GM21529 (cell line): ENCODE data around the gene ARHGAP22.

ENCODE experiments used
- ATAC-seq: cut with Tn5 transposase; IDR thresholded peaks from one replicate; pipeline ENCODE4 v1.9.1; 2021; ENCODE audit not compliant: unreplicated experiment

Gene ARHGAP22

DNA sequence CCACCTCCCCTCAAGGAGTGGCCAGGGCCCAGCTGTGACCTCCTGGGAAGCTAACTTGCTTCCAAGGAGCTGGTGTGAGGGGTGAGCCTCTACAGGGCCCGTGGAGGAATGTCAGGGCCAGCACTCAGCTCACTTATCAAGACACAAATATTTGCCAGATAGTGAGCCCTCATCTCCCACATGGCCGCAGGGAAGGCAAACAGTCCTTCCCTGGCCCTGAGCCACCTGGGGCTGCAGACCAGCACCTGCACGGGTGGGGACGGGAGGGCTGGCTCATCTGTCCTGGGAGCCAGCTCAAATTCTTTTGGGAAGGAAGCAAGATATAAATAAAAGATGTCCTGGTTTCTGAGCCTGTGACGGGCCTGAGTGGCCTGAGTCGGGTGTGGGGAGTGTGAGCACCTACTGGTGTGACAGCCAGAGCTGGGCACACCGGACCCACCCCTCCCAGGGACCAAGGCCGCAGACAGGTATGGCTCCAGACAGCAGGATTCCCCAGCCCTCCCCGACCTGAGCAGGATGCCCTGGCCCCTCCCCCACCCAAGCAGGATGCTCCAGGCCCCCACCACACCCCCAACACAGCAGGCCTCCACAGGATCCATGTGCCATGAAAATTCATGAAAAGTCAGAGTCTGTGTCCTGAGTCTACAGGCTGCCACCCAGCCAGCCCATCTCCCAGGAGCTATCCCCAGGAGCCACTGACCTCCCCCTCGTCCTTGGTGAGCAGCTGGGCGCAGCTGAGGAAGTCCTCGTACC lies 150.4 kb downstream of the ARHGAP22 start:
- no peak for ATAC-seq

DNA sequence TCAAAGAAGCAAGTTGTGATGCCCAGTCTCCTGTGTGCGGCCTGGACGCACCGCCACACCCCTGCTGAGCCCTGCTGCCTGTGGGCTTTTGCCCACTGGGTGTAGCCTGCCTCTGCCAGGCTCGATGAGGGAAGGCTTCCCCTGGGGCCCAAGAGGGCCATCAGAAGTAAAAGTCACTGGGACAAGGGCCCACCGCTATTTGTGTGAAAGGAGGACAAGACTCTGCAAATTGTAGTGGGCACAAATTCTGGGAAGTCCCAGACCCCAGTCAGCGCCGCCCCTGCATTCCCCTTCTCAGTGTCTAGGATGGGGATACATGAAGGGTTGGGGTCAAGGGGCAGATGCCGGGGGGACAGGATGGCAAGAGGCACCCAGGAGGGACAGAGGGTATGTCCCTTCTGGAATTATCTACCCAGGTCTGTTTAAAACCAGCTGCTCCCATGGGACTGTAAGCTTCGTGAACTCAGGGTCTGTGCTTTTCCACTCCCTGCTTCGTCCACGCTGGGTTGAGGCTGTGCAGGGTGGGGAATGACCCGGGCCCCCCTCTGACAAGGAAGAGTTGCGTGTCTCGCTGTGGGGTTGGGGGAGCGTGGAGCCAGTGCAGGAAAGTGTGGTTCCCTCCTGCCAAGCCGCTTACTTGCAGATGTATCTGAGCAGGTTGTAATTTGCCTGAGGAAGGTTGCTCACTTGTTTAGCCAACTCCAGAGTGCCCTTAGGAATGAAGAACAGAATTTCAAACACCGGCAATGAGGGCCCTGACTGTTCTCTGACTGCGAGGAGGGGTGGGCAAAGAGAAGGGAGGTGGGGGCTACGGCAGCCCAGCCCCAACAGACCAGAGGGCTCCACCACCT lies 151.2 kb downstream of the ARHGAP22 start:
- no peak for ATAC-seq

DNA sequence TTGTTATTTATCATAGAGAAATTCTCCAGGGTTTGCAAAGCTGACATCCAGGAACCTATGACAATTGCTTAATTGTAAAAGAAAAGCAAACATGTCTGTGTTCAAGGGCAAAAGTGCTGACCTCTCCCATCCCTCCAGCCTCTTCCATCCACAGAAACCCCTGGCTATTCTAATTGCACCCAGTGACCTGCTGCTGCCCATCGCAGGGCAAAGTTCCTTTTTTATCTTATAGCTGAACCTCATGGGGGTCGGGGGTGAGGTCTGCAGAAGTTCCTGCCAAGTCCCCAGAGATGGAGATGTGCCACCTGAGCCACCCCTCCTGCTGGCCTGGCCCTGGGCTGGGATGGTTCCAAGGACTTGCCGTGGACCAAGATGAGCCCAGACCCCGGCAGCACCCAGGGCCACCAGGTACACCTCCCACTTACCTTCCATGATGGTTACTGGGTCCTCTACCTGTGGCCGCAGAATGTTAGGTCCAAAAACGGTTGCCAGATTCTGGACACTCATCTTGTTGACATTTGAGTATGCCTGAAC lies 151.9 kb downstream of the ARHGAP22 start:
- no peak for ATAC-seq

DNA sequence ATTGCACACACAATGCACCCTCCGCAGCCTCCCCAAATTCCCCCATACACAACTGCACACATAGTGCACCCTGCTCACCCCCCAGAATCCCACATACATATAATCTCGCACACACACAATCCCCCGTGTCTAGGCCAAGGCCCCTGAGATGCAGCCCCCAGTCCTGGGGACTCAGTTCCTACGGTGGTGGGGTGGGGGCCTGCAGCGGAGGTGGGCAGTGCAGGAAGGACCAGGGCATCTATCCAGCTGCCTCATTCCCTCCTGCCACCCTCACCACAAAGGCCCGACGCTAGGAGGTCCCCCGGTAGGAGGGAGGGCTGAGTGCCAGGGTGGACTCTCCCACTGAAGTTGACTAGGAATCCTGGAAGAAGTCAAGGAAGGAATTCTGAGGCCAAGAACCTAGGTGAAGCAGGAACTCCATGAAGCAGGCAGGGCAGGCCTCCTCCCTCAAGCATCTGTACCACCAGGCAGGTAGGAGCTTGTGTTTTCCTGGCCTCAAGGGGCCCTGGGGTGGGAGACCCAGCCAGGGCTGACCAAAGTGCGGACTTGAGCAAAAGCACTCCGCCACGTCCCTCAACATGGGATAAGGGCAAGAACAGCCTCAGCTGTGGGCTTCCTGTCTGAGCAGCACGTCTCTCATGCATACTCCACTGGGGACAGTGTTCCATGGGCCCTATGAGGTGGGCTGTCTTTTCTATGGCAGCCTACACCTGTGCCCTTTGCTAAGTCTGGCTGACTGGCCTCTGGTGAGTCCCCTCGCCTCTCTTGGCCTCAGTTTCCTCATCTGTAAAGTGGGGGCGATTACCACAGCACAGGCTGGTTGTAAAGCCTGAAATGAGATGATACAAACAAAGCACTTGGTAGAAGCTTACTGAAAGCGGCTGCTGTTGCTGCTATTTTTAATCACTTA lies 152.6 kb downstream of the ARHGAP22 start:
- ATAC-seq: no peak

DNA sequence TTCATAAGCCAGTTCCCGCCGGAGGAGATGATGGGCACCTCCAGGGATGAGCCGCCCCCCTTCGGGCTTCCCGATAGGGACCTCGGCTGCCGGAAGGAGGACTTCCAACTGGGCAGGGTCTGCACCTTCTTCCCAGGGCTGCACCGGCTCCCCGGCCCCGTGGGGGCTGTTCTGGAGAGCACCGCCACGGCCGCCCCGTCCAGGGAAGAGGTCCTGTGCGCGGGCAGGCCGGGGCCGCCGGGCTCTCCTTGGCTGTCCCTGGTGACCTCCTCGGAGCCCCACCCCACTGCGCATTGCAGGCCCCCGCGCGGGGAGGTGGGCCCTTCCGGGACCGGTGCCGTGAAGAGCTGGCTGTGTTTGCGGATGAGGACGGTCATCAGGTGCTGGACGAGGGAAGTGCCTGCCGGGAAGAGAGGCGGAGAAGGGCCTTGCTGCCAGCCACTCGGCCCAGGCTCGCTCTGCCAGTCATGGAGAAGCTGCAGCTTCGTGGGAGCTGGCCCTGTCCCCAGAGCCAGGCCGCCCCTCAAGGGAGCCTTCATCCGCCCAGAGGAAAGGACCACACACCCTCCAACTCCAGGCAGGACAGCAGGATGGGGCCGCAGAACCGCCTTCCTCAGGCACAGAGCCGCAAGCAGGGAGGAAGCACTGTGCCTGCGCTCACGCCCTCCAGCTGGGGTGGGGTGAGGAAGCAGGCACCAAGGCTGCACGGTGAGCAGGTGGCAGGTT lies 154.0 kb downstream of the ARHGAP22 start:
- ATAC-seq: no peak

DNA sequence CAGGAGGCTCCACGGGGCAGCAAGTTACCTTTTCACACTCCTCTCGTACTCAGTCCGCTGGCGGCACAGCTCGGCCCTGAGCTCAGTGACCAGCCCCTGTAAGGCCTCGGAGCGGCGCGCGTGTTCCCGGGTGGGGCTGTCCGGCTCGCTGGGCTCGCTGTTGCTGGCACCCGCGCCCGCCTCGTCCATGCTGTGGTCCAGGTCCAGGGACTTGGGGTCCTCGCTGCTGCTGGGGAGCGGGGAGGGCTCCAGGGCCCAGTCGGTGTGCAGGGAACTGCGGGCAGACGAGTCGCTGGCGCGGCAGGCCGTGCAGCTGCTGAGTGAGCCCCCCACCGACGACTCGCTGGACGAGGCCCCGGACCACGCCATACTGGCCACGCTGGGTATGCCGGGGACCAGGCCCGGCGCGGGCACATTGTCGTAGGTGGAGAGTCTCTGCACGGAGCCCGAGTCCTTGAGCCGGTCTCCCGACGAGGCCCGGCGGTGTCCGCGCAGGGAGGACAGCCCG lies 154.6 kb downstream of the ARHGAP22 start:
- no peak for ATAC-seq

DNA sequence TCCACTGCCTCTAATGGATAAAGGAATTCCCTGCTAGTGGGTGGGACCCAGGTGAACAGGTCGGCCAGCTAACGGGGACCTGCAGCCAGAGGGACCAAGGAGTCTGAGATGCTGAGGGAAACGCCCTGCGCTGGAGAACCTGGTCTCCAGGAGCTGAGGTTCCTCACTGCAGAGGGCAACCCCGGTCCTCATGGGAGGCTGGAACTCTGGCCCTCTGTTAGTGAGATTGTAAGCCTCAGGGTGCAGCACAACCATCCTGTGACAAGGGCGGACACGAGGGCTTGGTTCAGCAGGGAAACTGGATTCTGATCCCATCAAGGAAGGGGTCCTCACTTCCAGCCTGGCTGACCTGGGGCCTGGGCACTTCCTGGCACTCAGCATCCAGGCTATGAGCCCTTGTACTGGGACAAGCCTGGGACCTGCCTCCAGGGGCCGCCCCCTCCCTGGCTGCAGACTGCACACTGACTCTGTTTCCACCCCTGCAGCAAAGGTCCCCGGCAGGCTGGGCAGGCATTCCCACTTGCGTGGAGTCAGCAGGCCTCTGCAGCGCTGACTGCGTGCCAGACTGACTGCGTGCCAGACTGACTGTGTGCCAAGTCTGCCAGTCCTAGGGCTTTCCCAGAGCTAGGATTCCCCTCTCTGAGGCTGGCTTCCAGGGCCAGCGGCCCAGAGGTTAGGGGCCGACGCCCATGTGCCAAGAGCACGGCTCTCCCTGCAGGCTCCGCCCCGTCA lies 155.2 kb downstream of the ARHGAP22 start:
- ATAC-seq: no peak

DNA sequence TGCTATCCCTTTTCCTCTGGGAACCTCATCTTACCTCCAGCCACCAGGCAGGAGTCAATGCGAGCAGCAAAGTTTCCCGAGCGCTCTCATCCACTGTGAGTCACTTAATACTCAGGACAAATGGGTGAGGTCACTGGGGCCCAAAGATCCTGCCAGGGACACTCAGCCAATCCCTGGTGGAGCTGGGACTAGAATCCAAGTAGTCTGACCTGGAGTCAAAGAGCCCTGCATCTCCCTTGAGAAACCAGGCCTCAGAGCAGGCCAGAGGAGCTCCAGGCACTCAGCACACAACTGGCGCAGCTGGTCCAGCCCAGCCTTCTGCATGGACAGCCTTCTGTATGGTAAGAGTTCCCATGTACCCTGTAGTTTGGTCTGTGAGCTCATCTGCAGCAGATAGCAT lies 156.1 kb downstream of the ARHGAP22 start:
- no peak for ATAC-seq

DNA sequence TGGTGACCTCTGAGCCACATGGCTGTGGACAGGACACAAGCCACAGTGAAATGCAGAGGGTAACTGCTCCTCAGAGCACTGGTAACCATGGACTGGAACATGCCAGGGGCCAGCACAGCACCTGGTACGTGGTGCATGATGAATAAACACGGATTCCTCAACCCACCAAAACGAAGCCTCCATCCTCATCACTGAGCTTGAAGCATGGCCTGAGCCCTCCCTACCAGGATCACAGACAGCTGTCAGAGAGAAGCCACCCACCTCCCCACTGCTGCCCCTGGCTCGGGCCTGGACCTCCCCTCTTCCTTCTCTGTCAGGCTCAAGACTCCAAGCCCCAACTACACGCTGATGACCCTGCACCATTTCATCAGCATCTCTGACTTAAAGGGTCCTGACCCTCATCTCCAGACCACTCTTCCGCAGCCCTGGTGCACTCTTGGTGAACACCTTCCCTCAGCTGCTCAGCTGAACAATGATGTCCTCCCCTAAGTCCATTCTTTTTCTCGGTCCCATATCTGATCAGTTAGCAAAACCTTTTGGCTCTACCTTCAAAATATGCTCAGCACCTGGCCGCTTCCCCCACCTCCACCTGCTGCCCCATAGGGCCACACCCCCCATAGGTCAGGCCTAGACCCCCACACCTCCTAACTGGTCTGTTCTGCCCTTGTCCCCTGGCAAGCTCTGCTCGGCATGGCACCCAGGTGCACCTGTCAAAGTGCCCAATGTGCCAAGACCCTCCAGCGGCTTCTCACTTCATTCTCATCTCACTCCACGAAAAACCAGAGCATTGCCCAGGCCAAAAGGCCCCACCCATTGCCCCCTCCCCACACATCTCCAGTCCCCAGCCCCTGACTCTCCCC lies 157.3 kb downstream of the ARHGAP22 start:
- no peak for ATAC-seq

DNA sequence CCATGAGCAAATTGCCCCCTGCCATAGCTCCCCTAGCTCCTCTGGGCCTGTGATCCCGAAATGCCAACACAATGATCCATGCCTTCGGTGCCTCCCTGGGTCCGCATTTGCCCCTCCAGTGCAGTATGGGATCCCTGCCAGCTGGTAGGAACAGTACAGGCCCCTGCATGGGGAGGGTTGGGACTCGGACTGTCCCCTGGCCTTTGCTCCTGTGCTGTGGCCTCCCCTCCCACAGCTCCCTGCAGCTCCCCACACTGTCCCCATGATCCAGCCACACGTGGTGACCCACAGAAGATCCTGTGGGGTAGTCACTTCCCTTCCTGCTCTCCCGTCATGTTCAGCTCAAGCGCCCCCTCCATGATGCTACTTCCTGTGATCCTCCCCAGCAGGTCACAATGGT lies 158.1 kb downstream of the ARHGAP22 start:
- no peak for ATAC-seq

DNA sequence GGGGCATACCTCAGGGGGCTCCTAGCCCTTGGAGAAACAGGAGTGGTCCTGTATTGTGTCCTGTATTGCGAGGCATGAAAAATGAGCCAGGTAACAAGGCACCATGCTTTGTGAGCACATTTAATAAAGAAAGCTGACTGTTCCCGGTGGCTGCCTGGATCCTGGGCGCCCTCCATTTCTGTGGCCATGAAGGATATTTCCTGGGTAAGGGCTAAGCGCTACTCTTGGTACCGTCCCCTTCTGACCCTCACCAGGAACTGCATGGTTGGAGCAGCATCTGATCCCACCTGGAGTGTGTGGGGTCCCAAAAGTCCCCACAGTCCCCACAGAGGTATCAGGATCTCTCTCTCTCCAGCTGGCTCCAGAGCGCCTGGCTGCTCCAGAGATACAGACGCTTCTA lies 158.9 kb downstream of the ARHGAP22 start:
- no peak for ATAC-seq

DNA sequence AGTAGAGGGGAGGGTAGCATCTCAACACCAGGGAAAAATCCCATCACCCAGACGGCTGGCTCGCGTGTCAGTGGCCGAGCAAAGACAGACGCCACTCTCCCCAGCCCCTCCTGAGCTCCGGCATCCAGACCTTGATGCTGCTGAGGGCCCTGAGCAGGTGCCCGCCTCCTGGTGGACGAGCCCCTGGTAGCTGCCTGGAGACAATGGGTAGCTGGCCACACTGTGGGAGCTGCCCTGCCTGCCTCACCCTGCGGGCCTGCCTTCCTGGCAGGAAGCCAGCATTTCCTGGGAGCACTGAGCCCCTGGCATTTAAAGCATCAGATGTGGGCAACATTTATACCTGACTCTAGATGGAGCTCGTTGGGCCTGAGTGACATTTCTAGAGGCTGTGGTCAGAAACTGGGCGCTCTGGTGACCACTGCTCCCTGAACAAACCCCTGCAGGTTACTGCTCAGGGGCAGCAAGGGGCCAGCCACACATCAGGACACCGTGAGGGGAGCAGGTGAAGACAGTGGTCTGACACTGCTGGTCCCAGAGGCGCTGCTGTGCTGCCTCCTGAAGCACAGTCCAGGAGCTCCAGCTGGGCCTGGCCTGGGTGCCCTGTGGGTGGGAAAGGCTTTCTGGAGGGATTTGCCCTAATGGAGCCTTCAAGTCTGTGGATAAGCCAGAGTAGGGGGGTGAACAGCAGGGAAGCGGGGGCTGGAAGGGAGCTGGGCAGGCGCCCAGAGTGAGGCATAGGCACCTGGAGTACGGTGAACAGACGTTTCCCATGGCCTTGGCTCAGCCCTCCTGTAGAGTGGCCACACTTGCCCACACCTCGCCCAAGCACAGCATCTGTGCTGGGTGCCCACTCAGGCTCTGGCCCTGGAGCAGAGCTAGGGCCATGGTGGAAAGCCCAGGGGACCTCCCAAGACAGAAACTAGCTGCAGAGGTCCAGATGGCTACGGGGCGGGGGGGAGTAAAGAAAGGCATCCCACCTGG lies 159.7 kb downstream of the ARHGAP22 start:
- no peak for ATAC-seq

DNA sequence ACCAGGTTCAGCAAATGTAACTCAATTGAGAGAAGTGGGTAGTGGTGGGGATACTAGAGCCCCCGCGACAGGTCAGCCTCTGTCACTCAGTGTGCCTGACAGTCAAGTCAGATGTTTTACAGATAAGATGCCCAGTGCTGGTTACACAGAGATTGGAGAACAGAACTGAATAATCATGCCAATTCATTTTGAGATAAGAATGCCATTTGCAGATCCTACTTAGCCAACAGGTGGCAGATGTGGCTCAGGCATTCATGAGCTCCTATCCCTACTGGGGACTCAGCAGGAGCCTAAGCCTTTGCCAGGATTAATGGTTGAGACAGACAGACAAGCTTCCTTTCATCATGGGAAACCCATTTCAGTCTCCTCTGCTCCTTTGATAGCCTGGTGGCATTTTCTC lies 160.6 kb downstream of the ARHGAP22 start:
- no peak for ATAC-seq

DNA sequence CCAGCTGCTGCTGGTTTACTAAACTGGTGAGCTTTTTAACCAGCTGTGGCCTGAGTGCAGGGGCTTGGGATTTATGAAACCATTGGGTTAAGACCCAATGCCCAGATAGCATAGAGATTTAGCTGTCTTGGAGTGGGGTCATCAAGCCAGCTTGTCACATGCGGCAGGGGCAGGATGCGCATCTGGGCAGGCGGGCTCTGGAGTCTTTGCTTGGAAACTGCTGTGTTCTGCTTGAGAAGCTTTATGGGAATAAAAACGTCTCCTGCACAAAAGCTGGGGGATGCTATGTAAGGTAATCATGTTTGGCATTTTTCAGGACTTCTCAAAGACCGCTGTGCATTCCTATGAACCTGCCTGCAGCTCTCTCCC lies 162.1 kb downstream of the ARHGAP22 start:
- no peak for ATAC-seq

DNA sequence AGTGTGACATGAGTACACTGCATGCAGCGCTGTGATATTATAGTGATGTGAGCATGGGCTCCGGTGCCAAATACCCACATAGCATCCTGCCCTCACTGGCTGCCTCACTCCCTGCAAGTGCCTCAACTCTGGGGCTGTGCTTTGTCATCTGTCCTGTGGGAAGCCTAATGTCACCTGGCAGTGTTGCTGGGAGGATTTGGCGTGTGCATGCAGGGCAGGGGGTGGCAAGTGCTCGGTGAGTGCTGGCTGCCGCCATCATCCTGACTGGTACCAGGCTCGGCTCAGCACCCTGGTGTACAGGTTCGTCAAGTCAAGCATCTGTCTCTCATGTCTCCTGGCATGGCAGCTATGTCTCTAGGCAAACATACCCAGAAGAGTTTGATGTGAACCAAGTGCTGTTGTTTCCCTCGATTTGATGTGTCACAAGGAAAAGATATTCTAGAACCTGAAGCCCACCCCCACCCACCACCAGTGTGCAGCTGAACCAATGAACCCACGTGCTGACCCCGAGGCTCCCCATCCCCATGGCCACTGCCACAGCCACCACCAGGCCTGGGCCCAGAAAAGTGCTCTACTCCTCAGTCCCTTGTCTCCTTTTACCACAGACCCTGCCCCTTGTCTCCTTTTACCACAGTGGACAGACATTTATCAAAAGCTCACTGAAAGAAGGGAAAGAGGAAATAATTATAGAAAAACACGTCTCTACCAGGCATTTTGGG lies 162.6 kb downstream of the ARHGAP22 start:
- ATAC-seq: no peak

DNA sequence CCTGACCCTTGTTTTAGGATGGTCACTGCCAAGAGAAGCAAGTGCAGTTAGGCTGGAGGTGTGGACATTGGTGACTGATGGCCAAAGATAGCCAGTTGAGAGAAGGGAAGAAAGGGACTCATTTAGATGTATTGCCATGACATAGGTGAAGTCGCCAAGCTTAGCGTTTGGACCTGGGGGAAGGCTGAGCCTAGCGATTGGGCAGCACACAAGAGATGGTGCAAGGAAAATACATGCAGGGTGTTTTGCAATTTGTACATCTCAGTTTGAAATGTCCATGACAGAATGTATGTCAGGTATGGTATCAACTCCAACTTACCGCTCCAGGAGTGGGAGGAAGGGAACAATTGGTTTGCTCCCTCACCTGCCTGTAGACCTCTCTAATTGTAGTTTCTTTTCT lies 164.1 kb downstream of the ARHGAP22 start:
- ATAC-seq: no peak

DNA sequence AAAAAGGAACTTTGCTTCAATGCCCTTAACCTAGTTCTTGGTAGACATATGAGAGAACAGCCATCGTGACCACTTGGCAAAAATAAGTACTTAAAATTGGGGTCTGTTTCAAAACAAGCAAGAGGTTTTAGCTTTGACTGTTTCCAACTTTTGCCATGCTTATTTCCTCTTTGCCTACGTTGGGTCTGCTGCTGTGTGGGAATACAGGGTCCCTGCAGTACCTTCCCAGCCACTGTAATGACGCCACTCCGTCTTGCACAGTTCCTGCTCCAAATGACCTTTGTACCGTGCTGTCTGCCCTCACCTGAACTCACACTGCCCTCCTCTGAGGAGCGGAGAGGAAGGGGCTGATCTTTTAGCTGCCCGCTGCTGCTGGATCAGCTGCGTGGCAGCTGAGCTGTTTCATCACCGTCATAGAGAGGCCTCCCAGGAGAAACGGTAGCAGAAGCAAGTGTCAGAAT lies 165.3 kb downstream of the ARHGAP22 start:
- ATAC-seq: no peak
